Colonic mucosa (tissue), 4 donors: ENCODE data around the gene ZNF750. TPM values are rescaled to one million over a fixed set of nuclear protein-coding genes. Genes with fewer than 3 reads are reported as not detected.
A peak's percentile ranks its signal among the peaks of the same experiment; 100 is the strongest.

ENCODE experiments used
- DNase-seq: peaks from one replicate; pipeline ENCODE4 v3.0.0-alpha.2; 2020
- H3K27ac ChIP-seq: fragments of 200-600 bp; one replicate; pipeline ENCODE4 v1.8.0; 2021
- H3K27me3 ChIP-seq: fragments of 200-600 bp; one replicate; pipeline ENCODE4 v1.8.0; 2021
- H3K36me3 ChIP-seq: fragments of 200-600 bp; one replicate; pipeline ENCODE4 v1.8.0; 2021
- H3K4me1 ChIP-seq: fragments of 200-600 bp; one replicate; pipeline ENCODE4 v1.8.0; 2021; ENCODE audit warnings: mild to moderate bottlenecking
- H3K4me3 ChIP-seq: fragments of 200-600 bp; one replicate; pipeline ENCODE4 v1.8.0; 2021
- H3K9ac ChIP-seq, 2 donors: one replicate each; pipeline ENCODE4 v1.7.0; 2013; ENCODE audit warnings: control low read depth in 2 of 2, low read depth in 2 of 2, low read length in 2 of 2
- H3K9me3 ChIP-seq: fragments of 200-600 bp; one replicate; pipeline ENCODE4 v1.8.0; 2021
- intact Hi-C: fragments of 100-400 bp; cut with DNase I; formaldehyde crosslinking; loops from one replicate; pipeline ENCODE4 v1.14.1; 2022
- total RNA-seq, 2 donors: library from RNA; stranded (reverse); fragmentation: NEBNext Ultra II Directional in 1 of 2; extraction: Animal tissue kit (Norgen Biotek cat#: 25700) in 1 of 2; gene quantifications; one replicate each; pipeline ENCODE4 v1.2.1, GENCODE V29; 2021
- TF ChIP-seq, protein P1 (sequence below): fragments of 200-600 bp; IDR thresholded peaks from one replicate; pipeline ENCODE4 v1.8.0; 2022; ENCODE audit warnings: antibody characterized with exemption, mild to moderate bottlenecking
- donor health status: healthy.
- donor health status: DM: no; HTN: no; CAD: no.
- donor health status: DM: no; HTN: no; CAD: no.

ZNF750 gene
- total RNA-seq, 2 donors from 2014 or later = not detected

GRCh38 chr17:82821554-82821953 is 18.3 kb downstream of the ZNF750 start:
- DNase-seq = no peak
- no peaks in the 10 kb centered on the region for H3K9me3 ChIP-seq
- TF ChIP-seq, protein P1, sequence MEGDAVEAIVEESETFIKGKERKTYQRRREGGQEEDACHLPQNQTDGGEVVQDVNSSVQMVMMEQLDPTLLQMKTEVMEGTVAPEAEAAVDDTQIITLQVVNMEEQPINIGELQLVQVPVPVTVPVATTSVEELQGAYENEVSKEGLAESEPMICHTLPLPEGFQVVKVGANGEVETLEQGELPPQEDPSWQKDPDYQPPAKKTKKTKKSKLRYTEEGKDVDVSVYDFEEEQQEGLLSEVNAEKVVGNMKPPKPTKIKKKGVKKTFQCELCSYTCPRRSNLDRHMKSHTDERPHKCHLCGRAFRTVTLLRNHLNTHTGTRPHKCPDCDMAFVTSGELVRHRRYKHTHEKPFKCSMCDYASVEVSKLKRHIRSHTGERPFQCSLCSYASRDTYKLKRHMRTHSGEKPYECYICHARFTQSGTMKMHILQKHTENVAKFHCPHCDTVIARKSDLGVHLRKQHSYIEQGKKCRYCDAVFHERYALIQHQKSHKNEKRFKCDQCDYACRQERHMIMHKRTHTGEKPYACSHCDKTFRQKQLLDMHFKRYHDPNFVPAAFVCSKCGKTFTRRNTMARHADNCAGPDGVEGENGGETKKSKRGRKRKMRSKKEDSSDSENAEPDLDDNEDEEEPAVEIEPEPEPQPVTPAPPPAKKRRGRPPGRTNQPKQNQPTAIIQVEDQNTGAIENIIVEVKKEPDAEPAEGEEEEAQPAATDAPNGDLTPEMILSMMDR = no peak
- no peaks in the 10 kb centered on the region for H3K36me3 ChIP-seq
- H3K9ac ChIP-seq = no peak overlapping the region
- no peaks in the 10 kb centered on the region for H3K4me1 ChIP-seq
- no peak overlapping the region for H3K4me3 ChIP-seq
- no peaks in the 10 kb centered on the region for H3K27me3 ChIP-seq
- intact Hi-C loops = no loop called here
- H3K27ac ChIP-seq = no peak overlapping the region

DNA sequence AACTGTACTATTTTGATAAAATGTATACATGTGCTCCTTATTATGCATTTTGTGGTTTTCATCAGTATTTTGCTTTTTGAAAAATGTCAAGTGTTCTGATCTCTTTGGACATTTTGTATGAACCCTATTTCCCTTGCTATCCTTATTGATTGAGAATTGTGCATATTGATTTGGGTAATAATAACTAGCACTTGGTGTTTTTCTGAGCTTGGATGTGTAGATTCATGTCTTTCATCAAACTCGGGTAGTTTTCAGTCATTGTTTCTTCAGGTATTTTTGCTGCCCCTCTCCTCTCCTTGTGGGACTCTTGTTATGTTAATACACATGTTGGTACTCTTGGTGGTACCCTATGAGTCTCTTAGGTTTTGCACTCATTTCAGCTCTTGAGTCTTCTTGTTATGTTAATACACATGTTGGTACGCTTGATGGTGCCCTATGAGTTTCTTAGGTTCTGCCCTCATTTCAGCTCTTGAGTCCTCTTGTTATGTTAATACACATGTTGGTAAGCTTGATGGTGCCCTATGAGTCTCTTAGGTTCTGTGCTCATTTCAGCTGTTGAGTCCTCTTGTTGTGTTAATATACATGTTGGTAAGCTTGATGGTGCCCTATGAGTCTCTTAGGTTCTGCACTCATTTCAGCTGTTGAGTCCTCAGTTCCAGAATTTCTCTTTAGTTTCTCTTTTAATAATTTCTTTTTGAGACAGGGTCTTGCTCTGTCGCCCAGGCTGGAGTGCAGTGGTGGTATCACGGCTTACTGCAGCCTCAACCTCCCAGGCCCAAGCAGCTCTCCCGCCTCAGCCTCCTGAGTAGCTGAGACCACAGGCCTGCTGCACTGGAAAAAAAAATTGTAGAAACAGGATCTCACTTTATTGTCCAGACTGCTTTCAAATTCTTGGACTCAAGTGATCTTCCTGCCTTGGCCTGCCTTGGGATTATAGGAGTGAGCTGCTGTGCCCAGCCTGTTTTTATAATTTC is 19.3 kb downstream of the ZNF750 start:
- H3K9ac ChIP-seq = no peak overlapping the region
- H3K9me3 ChIP-seq = no peaks in the 10 kb centered on the region
- peaks cover under 1% of the 10 kb centered on the region for H3K4me1 ChIP-seq
- intact Hi-C loops = no loop called here
- no peak for DNase-seq
- no peak overlapping the region for H3K27ac ChIP-seq
- no peak overlapping the region for H3K4me3 ChIP-seq
- no peaks in the 10 kb centered on the region for H3K27me3 ChIP-seq
- TF ChIP-seq, protein P1 = no peak
- no peaks in the 10 kb centered on the region for H3K36me3 ChIP-seq

- Histone ChIP-seq H3K4me3 (no peak overlapping the region), H3K4me1 (peaks cover 11% of the 10 kb centered on the region), H3K27ac (no peak overlapping the region), H3K9ac (no peak overlapping the region), H3K9me3 (no peaks in the 10 kb centered on the region), H3K27me3 (no peaks in the 10 kb centered on the region), H3K36me3 (no peaks in the 10 kb centered on the region)
- intact Hi-C loops = no loop called here
- DNase-seq = no peak
- TF ChIP-seq, protein P1 = no peak
Measured at GRCh38 chr17:82817947-82818346, 21.9 kb downstream of the ZNF750 start.

DNA sequence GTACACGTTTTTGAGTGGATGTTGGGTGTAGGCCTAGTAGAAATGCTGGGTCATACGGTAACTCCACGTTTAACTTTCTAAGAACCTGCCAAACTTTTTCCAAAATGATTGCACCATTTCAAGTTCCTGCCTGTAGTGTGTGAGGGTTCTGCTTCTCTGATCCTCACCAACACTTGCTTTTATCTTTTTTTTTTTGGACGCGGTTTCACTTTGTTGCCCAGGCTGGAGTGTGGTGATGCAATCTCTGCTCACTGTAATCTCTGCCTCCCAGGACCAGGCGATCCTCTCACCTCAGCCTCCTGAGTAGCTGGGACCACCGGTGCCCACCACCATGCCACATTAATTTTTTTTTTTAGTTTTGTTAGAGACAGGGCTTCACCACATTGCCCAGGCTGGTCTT is 23.5 kb downstream of the ZNF750 start:
- TF ChIP-seq, protein P1 = no peak
- Histone ChIP-seq H3K4me3 (no peak overlapping the region), H3K4me1 (peaks cover 11% of the 10 kb centered on the region), H3K27me3 (no peaks in the 10 kb centered on the region), H3K9ac (no peak overlapping the region), H3K27ac (no peak overlapping the region), H3K36me3 (no peaks in the 10 kb centered on the region), H3K9me3 (no peaks in the 10 kb centered on the region)
- no peak for DNase-seq
- intact Hi-C loops = no loop called here

GRCh38 chr17:82815790-82816305 is 24.0 kb downstream of the ZNF750 start:
- Histone ChIP-seq H3K27ac (peak overlapping the region; percentile 34), H3K9me3 (no peaks in the 10 kb centered on the region), H3K36me3 (no peaks in the 10 kb centered on the region), H3K4me3 (no peak overlapping the region), H3K9ac (peak overlapping the region in 1 of 2 donors; percentile 35), H3K4me1 (peaks cover 11% of the 10 kb centered on the region), H3K27me3 (no peaks in the 10 kb centered on the region)
- intact Hi-C loops = no loop called here
- TF ChIP-seq, protein P1 = no peak
- peak; percentile 67 for DNase-seq
